HEK293T (cell line): ENCODE measurements around the gene PLD5.

ENCODE experiments used
- ARNT ChIP-seq: fragments of 450-650 bp; IDR thresholded peaks from 2 replicates; pipeline ENCODE4 v1.6.1; 2017; ENCODE audit warnings: mild to moderate bottlenecking
- ELF4 ChIP-seq: fragments of 450-650 bp; IDR thresholded peaks from 2 replicates; pipeline ENCODE4 v1.6.1; 2017; ENCODE audit warnings: antibody characterized with exemption
- FOXK2 ChIP-seq: fragments of 450-650 bp; IDR thresholded peaks from 2 replicates; pipeline ENCODE4 v1.6.1; 2016; ENCODE audit warnings: mild to moderate bottlenecking
- FOXM1 ChIP-seq: fragments of 450-650 bp; IDR thresholded peaks from 2 replicates; pipeline ENCODE4 v1.6.1; 2017; ENCODE audit warnings: mild to moderate bottlenecking, borderline replicate concordance
- HDGF ChIP-seq: fragments of 450-650 bp; IDR thresholded peaks from 2 replicates; pipeline ENCODE4 v1.6.1; 2017; ENCODE audit warnings: antibody characterized with exemption, borderline replicate concordance
- L3MBTL2 ChIP-seq: fragments of 450-650 bp; conservative IDR thresholded peaks from 2 replicates; pipeline ENCODE4 v1.6.1; 2016; ENCODE audit warnings: mild to moderate bottlenecking
- SP1 ChIP-seq: fragments of 450-650 bp; IDR thresholded peaks from 2 replicates; pipeline ENCODE4 v1.6.1; 2017

GRCh38 chr1:242535986-242536385, 11.5 kb upstream of the PLD5 start:
- TF ChIP-seq FOXM1: no peak
- no peak for TF ChIP-seq FOXK2
- no peak for TF ChIP-seq SP1
- no peak for TF ChIP-seq ARNT
- TF ChIP-seq HDGF: no peak
- no peak for TF ChIP-seq L3MBTL2
- no peak for TF ChIP-seq ELF4
